ENCODE results near the gene IL1RAPL1.

The IL1RAPL1 gene

GRCh38 chrX:29941287-29941686 lies 1354.0 kb downstream of the IL1RAPL1 start:
- no peak for DNase-seq

- DNase-seq: no peak
Measured at GRCh38 chrX:29947225-29947624, 1360.0 kb downstream of the IL1RAPL1 start.

- no peak for DNase-seq
Measured at GRCh38 chrX:29948653-29949052, 1361.4 kb downstream of the IL1RAPL1 start.

- DNase-seq: no peak
Measured at GRCh38 chrX:29952016-29952415, 1364.8 kb downstream of the IL1RAPL1 start.

GRCh38 chrX:29962061-29962460 lies 1374.8 kb downstream of the IL1RAPL1 start:
- DNase-seq: no peak

- DNase-seq: no peak
Measured at GRCh38 chrX:29965634-29966033, 1378.4 kb downstream of the IL1RAPL1 start.

GRCh38 chrX:29992083-29992482 lies 1404.8 kb downstream of the IL1RAPL1 start:
- DNase-seq: no peak

- no peak for DNase-seq
Measured at GRCh38 chrX:30005813-30006212, 1418.6 kb downstream of the IL1RAPL1 start.
